OCI-M2 (cell line): ENCODE data around the gene STXBP1.
"Not testable (repeated sequence)": the region's sequence is repeated elsewhere in the genome, so short reads cannot be mapped to it uniquely, and the experiment has no call there.

Source experiments
- DNase-seq: peaks from one replicate; lab custom pipeline; 2025; ENCODE audit not compliant: unreplicated experiment; lab: John Stamatoyannopoulos, UW

Gene STXBP1

GRCh38 chr9:127577194-127577593 lies 34.9 kb upstream of the STXBP1 start:
- DNase-seq = not testable (repeated sequence)

- DNase-seq = no peak
Observed at GRCh38 chr9:127578627-127578951, 33.5 kb upstream of the STXBP1 start.

- DNase-seq = no peak
Observed at GRCh38 chr9:127578952-127579853, 32.9 kb upstream of the STXBP1 start.

GRCh38 chr9:127580366-127580765 lies 31.7 kb upstream of the STXBP1 start:
- DNase-seq = no peak

- no peak for DNase-seq
Observed at GRCh38 chr9:127580879-127581475, 31.1 kb upstream of the STXBP1 start.

GRCh38 chr9:127584474-127584805 lies 27.6 kb upstream of the STXBP1 start:
- DNase-seq = not testable (repeated sequence)

- DNase-seq = no peak
Observed at GRCh38 chr9:127585161-127585819, 26.8 kb upstream of the STXBP1 start.

- no peak for DNase-seq
Observed at GRCh38 chr9:127586096-127586495, 26.0 kb upstream of the STXBP1 start.

- DNase-seq = no peak
Observed at GRCh38 chr9:127586537-127586936, 25.5 kb upstream of the STXBP1 start.

- no peak for DNase-seq
Observed at GRCh38 chr9:127587966-127588365, 24.1 kb upstream of the STXBP1 start.

GRCh38 chr9:127588740-127589506 lies 23.2 kb upstream of the STXBP1 start:
- no peak for DNase-seq

GRCh38 chr9:127589955-127590370 lies 22.1 kb upstream of the STXBP1 start:
- DNase-seq = no peak

GRCh38 chr9:127595611-127596010 lies 16.5 kb upstream of the STXBP1 start:
- no peak for DNase-seq

- no peak for DNase-seq
Observed at GRCh38 chr9:127598839-127599549, 13.1 kb upstream of the STXBP1 start.

GRCh38 chr9:127599550-127599891 lies 12.6 kb upstream of the STXBP1 start:
- DNase-seq = no peak

GRCh38 chr9:127603226-127603625 lies 8.9 kb upstream of the STXBP1 start:
- DNase-seq = no peak

GRCh38 chr9:127606043-127606442 lies 6.0 kb upstream of the STXBP1 start:
- no peak for DNase-seq

- DNase-seq = no peak
Observed at GRCh38 chr9:127608104-127608966, 3.7 kb upstream of the STXBP1 start.

- DNase-seq = no peak
Observed at GRCh38 chr9:127611603-127611898, 526 bp upstream of the STXBP1 start.

- no peak for DNase-seq
Observed at GRCh38 chr9:127612939-127613582, 984 bp downstream of the STXBP1 start.
